ENCODE measurements around the gene TUBA3E. TPM values are rescaled to one million over a fixed set of nuclear protein-coding genes. Genes with fewer than 3 reads are reported as not detected.
A peak's percentile ranks its signal among the peaks of the same experiment; 100 is the strongest.
"Not testable (repeated sequence)": the region's sequence is repeated elsewhere in the genome, so short reads cannot be mapped to it uniquely, and the experiment has no call there.

Gene TUBA3E
- total and polyA plus RNA-seq, 3 experiments from 2014 or later, result not detected

GRCh38 chr2:130203150-130203549 is 4.9 kb upstream of the TUBA3E start:
- H3K9me3 Mint-ChIP-seq; H3K4me3 Mint-ChIP-seq; H3K27ac ChIP-seq (ENCODE audit: low read depth, low read length); H3K9me3 ChIP-seq (ENCODE audit: low read length); H3K27me3 ChIP-seq (ENCODE audit: insufficient read depth, low read length, poor library complexity, severe bottlenecking); CTCF ChIA-PET; H3K27ac Mint-ChIP-seq; DNase-seq; H3K4me3 ChIP-seq (ENCODE audit: low read length); POLR2A ChIA-PET; H3K4me1 Mint-ChIP-seq; H3K4me1 ChIP-seq (ENCODE audit: insufficient read depth, low read length); H3K36me3 ChIP-seq (ENCODE audit: insufficient read depth, low read length); H3K36me3 Mint-ChIP-seq; H3K27me3 Mint-ChIP-seq: not testable (repeated sequence)

GRCh38 chr2:130202518-130202917 is 4.3 kb upstream of the TUBA3E start:
- not testable (repeated sequence) for H3K9me3 Mint-ChIP-seq, H3K36me3 Mint-ChIP-seq

GRCh38 chr2:130196052-130196451 is 2.2 kb downstream of the TUBA3E start:
- H3K27me3 Mint-ChIP-seq, POLR2A ChIA-PET, H3K4me1 Mint-ChIP-seq: not testable (repeated sequence)

More at GRCh38 chr2:130202518-130202917, 4.3 kb upstream of the TUBA3E start:
- H3K4me3 ChIP-seq (ENCODE audit: low read length); H3K4me3 Mint-ChIP-seq; DNase-seq; H3K27ac Mint-ChIP-seq; H3K4me1 Mint-ChIP-seq; H3K4me1 ChIP-seq (ENCODE audit: insufficient read depth, low read length); H3K36me3 ChIP-seq (ENCODE audit: insufficient read depth, low read length); H3K9me3 ChIP-seq (ENCODE audit: low read length); POLR2A ChIA-PET; CTCF ChIA-PET; H3K27me3 Mint-ChIP-seq; H3K27me3 ChIP-seq (ENCODE audit: insufficient read depth, low read length, poor library complexity, severe bottlenecking); H3K27ac ChIP-seq (ENCODE audit: low read depth, low read length): not testable (repeated sequence)

DNA sequence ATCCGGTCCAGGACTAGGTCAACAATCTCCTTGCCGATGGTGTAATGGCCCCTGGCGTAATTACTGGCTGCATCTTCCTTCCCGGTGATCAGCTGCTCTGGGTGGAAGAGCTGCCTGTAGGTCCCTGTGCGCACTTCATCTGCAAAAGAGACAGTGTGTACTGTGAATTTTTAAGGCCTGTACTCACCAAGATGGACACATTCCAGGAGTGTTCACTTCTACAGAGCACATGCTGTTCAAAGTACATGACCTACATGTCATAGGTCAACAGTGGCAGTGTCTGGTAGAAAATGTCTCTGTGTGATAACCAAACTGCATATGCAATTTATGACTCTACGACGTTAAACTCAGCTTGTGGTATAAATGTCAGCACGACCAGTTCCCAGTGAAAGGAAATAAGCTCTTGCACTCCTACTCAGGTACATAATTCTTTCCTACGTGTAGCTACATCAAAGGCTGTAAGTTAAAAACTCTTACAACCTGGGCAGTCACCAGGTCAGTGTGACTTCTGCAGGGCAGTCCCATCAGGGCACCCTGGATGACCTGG is 3.1 kb downstream of the TUBA3E start:
- not testable (repeated sequence) for H3K4me3 Mint-ChIP-seq

More at GRCh38 chr2:130196052-130196451, 2.2 kb downstream of the TUBA3E start:
- H3K36me3 ChIP-seq (ENCODE audit: insufficient read depth, low read length); H3K4me3 ChIP-seq (ENCODE audit: low read length); H3K9me3 ChIP-seq (ENCODE audit: low read length); CTCF ChIA-PET; H3K4me3 Mint-ChIP-seq; DNase-seq; H3K9me3 Mint-ChIP-seq; H3K27ac Mint-ChIP-seq; H3K4me1 ChIP-seq (ENCODE audit: insufficient read depth, low read length); H3K27ac ChIP-seq (ENCODE audit: low read depth, low read length); H3K36me3 Mint-ChIP-seq; H3K27me3 ChIP-seq (ENCODE audit: insufficient read depth, low read length, poor library complexity, severe bottlenecking): not testable (repeated sequence)

DNA sequence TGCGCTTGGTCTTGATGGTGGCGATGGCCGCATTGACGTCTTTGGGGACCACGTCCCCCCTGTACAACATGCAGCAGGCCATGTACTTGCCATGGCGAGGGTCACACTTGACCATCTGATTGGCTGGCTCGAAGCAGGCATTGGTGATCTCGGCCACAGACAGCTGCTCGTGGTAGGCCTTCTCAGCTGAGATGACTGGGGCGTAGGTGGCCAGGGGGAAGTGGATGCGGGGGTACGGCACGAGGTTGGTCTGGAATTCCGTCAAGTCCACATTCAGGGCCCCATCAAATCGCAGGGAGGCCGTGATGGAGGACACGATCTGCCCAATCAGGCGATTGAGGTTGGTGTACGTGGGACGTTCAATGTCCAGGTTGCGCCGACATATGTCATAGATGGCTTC is 4.4 kb downstream of the TUBA3E start:
- H3K9me3 ChIP-seq (ENCODE audit: low read length); H3K27me3 Mint-ChIP-seq; H3K36me3 ChIP-seq (ENCODE audit: insufficient read depth, low read length); H3K27me3 ChIP-seq (ENCODE audit: insufficient read depth, low read length, poor library complexity, severe bottlenecking); CTCF ChIA-PET; H3K4me1 Mint-ChIP-seq; H3K4me3 ChIP-seq (ENCODE audit: low read length); DNase-seq; H3K27ac ChIP-seq (ENCODE audit: low read depth, low read length); POLR2A ChIA-PET; H3K9me3 Mint-ChIP-seq; H3K27ac Mint-ChIP-seq; H3K4me1 ChIP-seq (ENCODE audit: insufficient read depth, low read length); H3K4me3 Mint-ChIP-seq: not testable (repeated sequence)
- H3K36me3 Mint-ChIP-seq, result peaks cover 0 to 14% (median 3%) of the 10 kb centered on the region in 3 donors

More for the DNA sequence above, 3.1 kb downstream of the TUBA3E start:
- peaks cover 0 to 12% (median 3%) of the 10 kb centered on the region in 3 donors for H3K36me3 Mint-ChIP-seq
- H3K4me3 ChIP-seq (ENCODE audit: low read length); POLR2A ChIA-PET; H3K27me3 Mint-ChIP-seq; H3K27ac Mint-ChIP-seq; H3K27me3 ChIP-seq (ENCODE audit: insufficient read depth, low read length, poor library complexity, severe bottlenecking); H3K36me3 ChIP-seq (ENCODE audit: insufficient read depth, low read length); H3K4me1 ChIP-seq (ENCODE audit: insufficient read depth, low read length); DNase-seq; H3K27ac ChIP-seq (ENCODE audit: low read depth, low read length); H3K4me1 Mint-ChIP-seq; CTCF ChIA-PET; H3K9me3 Mint-ChIP-seq; H3K9me3 ChIP-seq (ENCODE audit: low read length): not testable (repeated sequence)

DNA sequence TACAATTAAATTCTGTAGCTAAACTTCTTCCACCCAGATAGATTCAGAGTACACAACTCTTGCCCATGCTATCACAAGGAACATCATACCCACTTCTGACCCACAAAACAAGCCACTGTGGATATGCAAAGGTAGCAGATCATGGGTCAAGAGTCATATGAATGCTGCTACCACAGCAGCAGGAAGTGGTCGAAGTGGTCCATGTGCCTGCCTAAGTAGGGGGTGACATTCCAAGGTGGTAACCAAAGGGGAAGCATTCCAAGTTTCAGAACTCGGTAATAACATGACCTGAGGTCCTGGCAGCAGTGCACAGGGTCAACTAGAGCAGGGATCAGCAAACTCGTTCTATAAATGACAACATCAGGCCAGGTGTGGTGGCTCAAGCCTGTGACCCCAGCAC is 5.8 kb downstream of the TUBA3E start:
- H3K27me3 Mint-ChIP-seq; H3K4me1 Mint-ChIP-seq; H3K36me3 ChIP-seq (ENCODE audit: insufficient read depth, low read length); H3K4me3 Mint-ChIP-seq; CTCF ChIA-PET; H3K4me1 ChIP-seq (ENCODE audit: insufficient read depth, low read length); H3K27ac ChIP-seq (ENCODE audit: low read depth, low read length); POLR2A ChIA-PET; DNase-seq; H3K27ac Mint-ChIP-seq; H3K4me3 ChIP-seq (ENCODE audit: low read length); H3K27me3 ChIP-seq (ENCODE audit: insufficient read depth, low read length, poor library complexity, severe bottlenecking); H3K9me3 Mint-ChIP-seq; H3K9me3 ChIP-seq (ENCODE audit: low read length): not testable (repeated sequence)
- peaks cover 0 to 14% (median 3%) of the 10 kb centered on the region in 3 donors for H3K36me3 Mint-ChIP-seq

GRCh38 chr2:130191319-130191718 is 6.9 kb downstream of the TUBA3E start:
- H3K27ac Mint-ChIP-seq; H3K4me1 Mint-ChIP-seq; H3K27ac ChIP-seq (ENCODE audit: low read depth, low read length); H3K36me3 ChIP-seq (ENCODE audit: insufficient read depth, low read length); POLR2A ChIA-PET; H3K27me3 Mint-ChIP-seq; H3K9me3 Mint-ChIP-seq; DNase-seq; H3K4me1 ChIP-seq (ENCODE audit: insufficient read depth, low read length); H3K4me3 Mint-ChIP-seq; H3K9me3 ChIP-seq (ENCODE audit: low read length); CTCF ChIA-PET; H3K4me3 ChIP-seq (ENCODE audit: low read length); H3K27me3 ChIP-seq (ENCODE audit: insufficient read depth, low read length, poor library complexity, severe bottlenecking): not testable (repeated sequence)
- H3K36me3 Mint-ChIP-seq, result peaks cover 0 to 16% (median 5%) of the 10 kb centered on the region in 3 donors

DNA sequence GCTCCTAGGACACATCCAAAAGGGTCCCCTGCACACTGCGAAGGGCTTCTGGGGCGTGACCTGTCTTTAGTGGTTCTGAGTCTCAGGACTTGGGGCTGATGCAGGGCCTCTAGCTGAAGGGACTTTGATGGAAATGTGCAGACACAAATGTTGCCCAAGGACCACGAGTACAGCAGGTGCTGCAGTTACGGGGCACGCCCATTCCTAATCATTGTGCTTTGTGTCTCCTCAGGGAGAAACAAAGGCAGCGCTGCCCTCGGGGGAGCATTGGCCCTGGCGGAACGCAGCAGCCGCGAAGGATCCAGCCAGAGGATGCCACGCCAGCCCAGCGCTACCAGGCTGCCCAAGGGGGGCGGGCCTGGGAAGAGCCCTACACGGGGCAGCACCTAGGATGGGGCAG is 8.0 kb downstream of the TUBA3E start:
- H3K4me3 Mint-ChIP-seq, result no peak overlapping the region
- H3K27me3 Mint-ChIP-seq, result peaks cover 0 to 2% of the 10 kb centered on the region in 2 donors
- POLR2A ChIA-PET, result no interaction called here
- CTCF ChIA-PET, result no interaction called here
- DNase-seq, result no peak
- H3K27ac ChIP-seq (ENCODE audit: low read depth, low read length), result no peak overlapping the region
- H3K4me3 ChIP-seq (ENCODE audit: low read length), result no peak overlapping the region
- H3K36me3 Mint-ChIP-seq, result peaks cover 0 to 16% (median 5%) of the 10 kb centered on the region in 3 donors
- no peaks in the 10 kb centered on the region for H3K27me3 ChIP-seq (ENCODE audit: insufficient read depth, low read length, poor library complexity, severe bottlenecking)
- H3K9me3 ChIP-seq (ENCODE audit: low read length), result no peaks in the 10 kb centered on the region
- H3K27ac Mint-ChIP-seq, result no peak overlapping the region
- H3K9me3 Mint-ChIP-seq, result no peaks in the 10 kb centered on the region
- no peaks in the 10 kb centered on the region for H3K36me3 ChIP-seq (ENCODE audit: insufficient read depth, low read length)
- no peaks in the 10 kb centered on the region for H3K4me1 ChIP-seq (ENCODE audit: insufficient read depth, low read length)
- H3K4me1 Mint-ChIP-seq, result peaks cover 0 to 6% (median 2%) of the 10 kb centered on the region in 3 donors

DNA sequence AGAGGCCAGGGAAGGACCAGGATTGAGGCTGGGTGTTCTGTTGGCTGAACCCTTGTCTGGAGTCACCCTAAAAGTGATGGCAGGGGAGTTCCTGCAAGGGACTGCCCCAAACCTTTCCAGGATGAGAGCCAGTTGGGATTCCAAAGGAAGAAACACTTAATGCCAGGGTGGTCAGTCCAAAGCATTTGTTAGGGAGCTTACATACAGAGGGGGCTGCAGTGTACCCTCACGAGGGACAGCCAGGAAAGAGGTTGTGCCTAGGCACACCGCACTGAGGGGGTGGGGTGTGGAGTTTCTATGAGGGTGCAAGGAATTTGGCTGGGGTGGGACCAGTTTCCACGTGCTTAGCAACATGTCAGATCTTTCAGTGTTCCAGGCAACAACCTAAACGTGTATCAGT is 9.3 kb downstream of the TUBA3E start:
- POLR2A ChIA-PET; H3K27me3 ChIP-seq (ENCODE audit: insufficient read depth, low read length, poor library complexity, severe bottlenecking); H3K4me1 ChIP-seq (ENCODE audit: insufficient read depth, low read length); H3K4me3 Mint-ChIP-seq; DNase-seq; H3K36me3 ChIP-seq (ENCODE audit: insufficient read depth, low read length); H3K27ac ChIP-seq (ENCODE audit: low read depth, low read length); H3K4me1 Mint-ChIP-seq; H3K9me3 ChIP-seq (ENCODE audit: low read length); H3K27me3 Mint-ChIP-seq; H3K9me3 Mint-ChIP-seq; H3K4me3 ChIP-seq (ENCODE audit: low read length); CTCF ChIA-PET: not testable (repeated sequence)
- peak overlapping the region in 2 of 8 donors; percentile 23 to 71 for H3K27ac Mint-ChIP-seq
- H3K36me3 Mint-ChIP-seq, result peaks cover 0 to 16% (median 5%) of the 10 kb centered on the region in 3 donors
